HG03571 (cell line): Measurements from ENCODE around the gene LPP.

Source experiments
- ATAC-seq: cut with Tn5 transposase; IDR thresholded peaks from one replicate; pipeline ENCODE4 v1.9.1; 2021; ENCODE audit not compliant: unreplicated experiment

Gene LPP

DNA sequence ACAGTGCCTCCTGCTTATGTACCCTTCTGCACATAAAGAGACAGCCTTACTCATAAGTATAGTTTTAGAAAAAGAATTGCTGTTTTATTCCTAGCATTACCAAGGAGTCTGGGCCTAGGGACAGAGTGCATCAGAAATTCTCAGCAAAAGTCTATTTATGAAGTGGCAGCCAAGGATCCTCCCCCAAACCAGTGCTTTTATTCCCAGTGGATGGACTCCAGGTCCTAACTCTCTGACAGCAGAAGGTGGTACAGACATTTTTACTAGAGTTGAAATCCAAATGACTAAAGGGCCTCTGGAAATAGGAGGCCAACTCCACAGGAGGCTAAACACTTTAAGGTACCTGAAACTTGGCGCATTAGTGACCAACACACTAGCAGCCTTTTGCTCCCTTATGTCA, 610.7 kb downstream of the LPP start:
- no peak for ATAC-seq

DNA sequence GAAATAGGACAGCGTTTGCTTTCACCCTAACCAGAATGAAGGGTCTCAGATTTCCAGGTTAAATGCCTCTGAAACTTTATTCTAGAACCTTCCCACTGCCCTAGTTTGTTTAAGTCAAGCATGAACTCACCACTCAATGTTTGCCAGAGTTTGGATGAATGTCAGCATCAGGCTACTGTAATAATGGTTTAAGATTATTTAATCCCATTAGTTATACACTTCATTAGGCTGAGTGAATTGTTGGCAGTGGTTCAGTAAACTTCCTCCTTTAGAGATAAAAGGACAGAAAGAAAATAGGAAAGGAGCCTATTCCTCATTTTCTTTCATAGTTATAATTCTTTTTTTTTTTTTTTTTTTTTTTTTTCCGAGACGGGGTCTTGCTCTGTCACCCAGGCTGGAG, 615.9 kb downstream of the LPP start:
- ATAC-seq, result no peak

DNA sequence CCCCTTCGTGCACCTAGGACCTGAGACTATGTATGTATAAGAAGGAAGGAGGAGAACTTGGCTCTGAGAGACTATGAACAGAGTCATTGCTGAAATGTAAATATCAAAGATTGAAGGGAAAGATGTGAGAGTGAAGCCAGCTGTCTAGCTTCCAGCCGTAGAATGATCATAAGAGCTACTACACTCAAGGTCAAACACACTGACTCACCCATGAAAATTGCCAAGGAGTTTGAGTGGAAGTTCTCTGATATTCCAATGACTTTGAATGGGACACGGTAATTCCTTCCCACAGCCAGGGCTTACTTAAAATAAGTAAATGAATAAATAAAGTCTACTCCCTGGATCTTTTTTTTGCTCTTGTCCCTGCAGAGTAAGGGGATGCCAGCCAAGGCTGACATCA, 618.9 kb downstream of the LPP start:
- ATAC-seq, result no peak

DNA sequence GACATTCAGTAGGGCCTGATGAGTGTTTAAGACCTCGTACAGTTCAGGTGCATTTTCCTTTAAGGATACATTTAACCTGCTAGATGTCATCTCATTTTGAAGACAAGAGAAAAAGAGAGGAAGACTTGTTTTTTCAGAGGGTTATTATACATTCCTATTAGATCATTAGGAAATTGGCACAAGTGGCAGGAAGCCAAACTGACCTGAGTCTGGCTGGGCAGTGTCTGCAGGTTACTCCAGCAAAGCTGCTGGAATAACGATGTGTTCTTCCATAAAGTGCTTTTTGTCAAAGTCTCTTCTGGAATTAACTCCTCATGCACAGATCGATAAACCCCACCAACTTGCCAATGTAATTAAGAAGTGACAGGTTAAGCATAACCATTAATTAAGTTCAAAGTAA, 621.5 kb downstream of the LPP start:
- ATAC-seq, result no peak

DNA sequence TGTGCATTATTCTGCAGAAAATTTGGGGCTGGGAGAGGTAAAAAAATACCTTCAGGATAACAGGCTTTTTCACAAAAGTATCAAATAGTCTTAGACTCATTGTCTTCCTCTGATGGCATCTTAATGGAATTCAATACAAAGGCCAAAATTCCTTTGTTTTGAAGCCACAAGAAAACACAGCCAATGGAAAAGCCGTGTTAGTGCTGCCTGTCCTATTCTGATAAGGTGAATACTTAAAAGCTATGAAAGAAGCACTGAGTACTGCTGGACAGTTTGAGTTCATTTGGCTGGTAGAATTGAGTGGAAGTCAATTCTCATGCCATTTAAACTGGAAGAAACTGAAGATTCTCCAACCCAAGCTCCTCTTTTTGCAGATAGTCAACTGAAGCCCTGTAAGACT, 622.5 kb downstream of the LPP start:
- no peak for ATAC-seq

DNA sequence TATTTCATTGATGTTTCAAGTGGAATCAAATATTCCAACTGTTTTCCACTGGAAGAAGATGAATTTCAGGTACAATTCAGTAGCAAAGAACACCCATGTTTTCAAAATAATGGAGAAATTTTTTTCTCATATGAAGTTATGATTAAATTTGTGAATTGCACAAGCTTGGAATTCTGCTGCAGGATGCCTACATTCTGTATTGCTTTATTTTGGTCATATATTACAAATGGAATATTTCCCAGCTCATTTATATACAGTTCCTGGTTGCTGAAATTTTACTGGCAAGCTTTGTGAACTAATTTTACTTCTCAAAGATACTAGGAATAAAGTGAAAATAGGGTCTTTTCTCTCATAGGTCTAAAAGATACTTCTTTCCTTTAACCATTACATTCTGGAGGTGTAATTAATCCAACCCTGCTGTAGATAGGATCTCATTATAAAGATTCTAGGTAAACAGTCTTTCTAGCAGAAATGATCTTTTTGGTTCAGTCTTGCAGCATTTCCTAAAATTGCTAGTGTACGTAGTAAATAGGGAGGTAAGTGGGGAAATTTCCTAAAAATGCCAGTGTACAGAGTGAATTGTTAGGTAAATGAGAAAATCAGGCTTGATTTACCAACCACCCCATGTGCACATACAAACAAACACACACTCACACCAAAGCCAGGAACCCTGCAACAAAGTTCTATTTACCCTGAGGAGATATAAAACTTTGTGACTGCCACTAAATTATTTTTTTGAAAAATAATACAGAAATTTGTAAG, 624.3 kb downstream of the LPP start:
- no peak for ATAC-seq

DNA sequence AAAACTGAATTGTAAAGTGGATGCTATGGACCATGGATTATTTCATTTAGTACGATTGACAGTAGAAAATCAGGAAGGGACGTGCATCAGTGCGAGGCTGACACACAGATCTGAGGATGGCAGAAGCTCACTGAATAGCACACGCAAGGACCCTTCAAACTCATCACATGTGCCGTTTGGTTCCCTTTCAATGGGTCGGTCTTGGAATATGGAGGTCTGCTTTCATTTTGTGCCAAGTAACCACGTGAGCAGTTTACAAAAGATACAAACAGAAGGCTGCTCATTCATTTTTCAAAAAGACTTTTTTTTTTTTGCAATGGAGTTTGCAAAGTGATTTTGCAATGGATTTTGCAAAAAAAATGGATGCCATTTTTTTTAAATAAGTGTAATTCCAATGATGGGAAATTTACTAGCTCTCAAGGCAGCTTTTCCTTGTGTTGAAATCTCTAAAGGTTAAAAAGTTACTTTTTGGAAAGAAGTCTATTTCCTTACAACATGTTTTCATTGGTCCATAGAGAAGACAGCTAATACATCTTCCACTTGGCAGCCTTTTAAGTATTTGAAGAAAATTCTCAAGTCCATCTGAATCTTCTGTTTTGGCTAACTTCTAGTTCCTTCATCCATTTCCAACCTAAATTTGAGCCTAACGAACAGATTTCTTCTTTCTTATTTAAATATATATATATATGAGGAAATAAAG, 625.5 kb downstream of the LPP start:
- ATAC-seq, result no peak

DNA sequence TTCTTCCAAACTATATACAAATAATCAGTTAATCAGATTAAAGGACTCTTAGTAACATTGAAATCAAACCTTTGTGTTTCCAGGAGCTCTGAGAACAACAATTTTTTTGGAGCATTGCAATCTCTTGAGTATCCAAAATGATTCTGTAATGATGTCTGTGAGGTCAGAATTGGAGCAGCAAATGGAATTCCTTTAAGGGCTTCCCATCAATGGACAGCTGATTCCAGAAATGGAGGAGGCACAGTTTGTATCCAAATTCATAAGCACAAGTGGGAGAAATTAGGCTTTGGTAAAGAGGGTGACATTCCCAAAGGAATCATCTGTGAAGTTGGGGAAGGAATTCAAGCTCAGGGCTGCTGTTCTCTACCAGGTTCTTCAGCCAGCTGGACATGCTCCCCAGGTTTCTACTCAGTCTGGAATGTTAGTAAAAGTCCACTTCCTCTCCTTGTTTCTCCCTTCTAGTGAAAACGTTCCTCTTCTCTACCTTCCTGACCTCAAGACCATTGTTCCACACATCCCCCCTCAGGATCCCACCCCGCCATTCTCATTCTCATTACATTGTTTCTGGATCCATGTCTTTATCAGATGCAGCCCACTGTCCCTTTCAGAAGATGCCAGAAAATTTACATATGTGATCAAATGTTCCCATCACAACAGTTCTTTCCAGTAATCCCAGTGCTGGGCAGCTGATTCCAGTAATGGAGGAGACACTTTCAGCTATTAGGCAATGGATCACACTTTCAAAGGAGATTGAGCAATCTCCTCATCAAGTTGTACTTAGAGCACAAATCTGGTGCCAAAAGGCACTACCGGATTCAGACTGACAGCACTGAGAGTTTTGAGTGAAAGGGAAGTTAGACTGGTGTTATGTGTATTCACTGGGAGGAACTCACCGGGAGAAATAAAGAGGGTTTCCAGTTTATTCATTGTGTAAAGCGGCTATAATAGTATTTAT, 626.5 kb downstream of the LPP start:
- no peak for ATAC-seq

DNA sequence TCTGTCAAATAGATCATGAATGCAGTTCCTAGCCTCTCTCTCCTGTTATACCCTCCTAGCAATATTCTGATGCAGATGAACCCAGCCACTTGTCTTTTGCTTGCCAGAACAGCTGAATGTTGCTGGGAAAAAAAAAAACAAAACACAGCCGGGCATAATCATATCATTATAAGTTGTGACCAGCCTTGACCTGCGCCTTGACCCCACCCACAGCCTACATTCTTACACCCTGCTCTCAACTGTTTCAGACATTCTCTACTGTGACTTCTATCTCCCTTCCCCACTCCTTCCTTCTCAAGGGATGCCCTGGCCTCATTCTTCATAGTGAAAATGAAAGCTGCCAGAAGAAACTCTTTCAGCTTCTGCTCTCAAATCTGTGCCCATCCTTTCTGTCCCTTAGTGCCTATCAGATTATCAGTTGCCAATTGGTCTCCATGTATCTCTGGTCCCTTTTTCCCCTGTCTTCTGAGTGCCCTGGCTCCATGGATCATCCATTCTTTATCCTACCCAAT, 628.7 kb downstream of the LPP start:
- no peak for ATAC-seq

DNA sequence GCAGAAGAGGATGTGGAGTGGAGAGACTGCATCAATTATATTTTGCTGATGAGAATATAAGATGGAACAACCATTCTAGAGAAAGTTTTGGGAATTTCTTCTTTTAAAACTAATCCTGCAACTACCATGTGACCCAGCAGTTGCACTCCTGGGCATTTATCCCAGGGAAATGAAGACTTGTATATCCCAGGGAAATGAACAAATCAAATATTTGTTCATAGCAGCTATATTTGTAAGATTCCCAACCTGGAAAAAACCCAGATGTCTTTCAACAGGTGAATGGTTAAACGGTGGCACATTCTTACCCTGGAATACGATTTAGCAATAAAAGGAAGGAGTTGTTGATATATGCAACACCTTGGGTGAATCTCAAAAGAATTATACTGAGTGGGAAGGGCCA, 632.5 kb downstream of the LPP start:
- no peak for ATAC-seq

DNA sequence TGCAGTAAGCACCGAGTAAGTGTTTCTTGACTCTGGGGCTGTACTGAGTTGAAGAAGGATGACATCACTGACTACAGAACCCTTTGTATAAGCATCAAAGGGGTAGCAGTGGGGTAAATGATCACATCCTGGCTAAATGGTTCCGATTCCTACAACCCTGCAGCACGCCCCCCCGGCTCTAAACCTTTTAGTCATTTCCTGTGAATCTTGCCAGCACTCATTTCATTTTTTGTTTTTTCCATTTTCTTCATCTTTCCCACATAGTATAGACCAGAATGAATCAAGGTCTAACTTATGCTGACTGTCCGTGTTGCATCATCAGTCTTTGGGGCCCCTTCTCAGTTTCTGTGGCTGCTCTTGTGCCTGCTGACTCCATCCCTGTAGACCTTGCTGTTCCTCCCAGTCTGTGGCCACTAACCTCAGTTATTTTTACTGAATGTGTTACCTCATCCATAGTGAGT, 634.7 kb downstream of the LPP start:
- ATAC-seq, result no peak

DNA sequence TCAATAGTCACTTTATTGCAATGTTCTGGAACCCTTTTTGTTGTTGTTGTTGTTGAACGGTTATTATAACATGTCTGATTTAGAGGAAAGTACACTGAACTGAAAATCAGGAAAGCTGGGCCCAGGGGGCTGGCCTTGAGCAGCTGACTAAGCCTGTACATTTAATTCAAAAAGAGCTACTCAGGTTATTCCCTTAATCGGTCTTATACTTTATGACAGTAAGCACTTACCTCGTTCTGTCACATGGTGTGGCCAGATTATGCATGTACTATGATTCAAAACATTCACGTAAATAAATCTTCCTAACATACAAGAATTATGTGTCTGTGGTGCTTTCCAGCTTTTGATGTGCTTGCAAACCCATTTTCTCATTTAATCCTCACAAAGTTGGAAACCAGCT, 635.3 kb downstream of the LPP start:
- no peak for ATAC-seq

DNA sequence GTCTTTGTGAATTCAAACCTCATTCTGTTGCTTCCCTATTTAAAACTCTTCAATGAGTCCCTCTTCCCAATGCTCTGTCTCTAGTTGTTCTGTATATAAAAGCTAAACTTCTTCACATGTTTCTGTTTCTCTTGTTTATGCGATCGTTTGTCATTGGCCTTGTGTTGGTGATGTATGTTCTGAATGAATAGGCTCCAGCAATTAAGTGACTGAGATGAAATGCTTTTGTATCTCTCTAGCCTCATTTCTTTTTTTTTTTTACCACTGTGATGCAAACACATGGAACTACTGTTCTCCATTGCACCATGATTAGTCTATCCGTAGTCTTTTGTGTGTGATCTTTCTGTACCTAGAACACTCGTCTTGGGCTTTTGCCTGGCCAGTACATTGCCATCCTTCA, 637.4 kb downstream of the LPP start:
- ATAC-seq, result no peak

DNA sequence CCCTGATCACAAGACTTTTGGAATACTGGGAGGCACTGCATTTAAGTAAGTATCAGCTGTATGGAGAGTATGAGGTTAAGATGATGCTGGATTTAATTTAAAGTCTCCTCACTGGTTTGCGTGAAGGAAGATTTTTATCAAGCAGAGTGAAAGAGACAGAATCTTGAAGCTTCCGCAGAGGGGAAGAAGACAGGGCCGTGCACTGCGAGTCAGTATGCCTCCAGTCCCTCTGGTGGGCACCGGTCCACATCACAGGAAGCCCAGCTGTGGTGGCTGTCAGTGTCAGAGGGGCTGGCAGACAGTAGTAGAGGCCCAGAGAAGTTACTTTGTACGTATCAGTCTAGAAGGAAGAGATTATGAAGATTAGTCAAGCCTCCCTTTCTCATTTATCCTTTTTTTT, 638.8 kb downstream of the LPP start:
- no peak for ATAC-seq

DNA sequence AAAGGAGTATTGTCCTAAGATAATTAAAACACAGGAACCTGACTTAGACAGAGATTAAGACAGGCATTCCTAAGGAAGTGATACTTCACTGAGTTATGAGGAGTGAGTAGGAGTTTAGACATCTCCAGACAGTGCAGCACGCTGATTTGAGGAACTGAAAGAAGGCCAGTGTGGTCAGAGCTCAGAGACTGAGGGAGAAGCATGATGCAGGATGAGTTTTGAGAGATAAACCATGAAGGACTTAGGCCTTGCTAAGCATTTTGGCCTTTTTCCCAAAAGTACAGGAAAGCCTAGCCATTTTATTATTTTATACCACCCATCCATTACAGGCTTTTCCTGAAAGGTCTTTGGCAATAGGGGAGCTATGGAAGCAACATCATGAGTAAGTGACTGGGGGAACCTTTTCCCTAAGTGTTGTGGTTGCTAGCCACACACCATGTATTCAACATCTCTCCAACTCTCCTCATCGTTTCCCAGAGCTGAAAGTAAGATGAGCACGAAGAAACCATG, 642.2 kb downstream of the LPP start:
- no peak for ATAC-seq

DNA sequence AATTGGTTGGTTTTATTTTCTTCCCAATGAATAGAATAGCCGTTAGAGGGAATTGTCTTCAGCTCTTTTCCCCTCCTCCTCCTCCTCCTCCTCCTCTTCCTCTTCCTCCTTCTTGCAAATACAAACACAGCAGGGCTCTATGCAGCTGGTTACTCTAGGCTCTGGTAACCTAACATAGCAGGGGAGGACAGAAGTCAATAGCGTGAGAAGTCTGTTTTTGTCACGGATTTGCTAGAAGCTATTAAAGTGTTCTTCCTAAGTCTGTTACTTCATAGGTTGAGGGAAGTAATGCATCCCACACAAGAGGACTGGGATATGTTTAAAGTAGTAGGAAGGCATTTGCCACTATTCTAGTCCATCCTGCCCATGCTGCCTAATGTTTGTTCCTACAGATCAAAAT, 643.1 kb downstream of the LPP start:
- no peak for ATAC-seq

DNA sequence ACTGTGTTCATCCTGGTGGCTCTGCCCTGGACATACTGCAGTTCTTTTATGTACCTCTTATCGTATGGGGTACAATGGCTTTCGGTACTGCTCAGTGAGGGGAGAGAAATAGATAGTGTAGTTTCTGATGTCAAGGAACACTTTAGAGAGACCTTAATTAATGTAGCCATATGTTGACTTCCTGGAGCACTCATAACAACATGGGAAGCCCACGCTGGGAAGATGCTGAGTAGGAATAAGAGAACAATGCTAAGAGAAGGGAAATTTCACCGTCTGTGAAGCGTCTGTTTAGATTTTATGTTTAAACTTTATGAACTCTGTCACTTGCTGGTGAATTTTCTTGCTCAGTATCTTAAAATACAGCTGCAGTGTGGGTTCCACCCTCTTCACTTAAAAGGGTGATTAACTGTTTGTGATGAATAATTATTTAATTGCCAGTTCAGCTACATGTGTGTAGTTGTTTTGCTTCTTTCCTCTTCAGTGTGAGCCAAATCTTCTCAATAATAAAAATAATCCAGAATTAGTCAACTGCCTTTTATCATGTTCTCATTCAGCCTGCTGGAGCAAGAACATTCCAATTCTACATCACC, 644.7 kb downstream of the LPP start:
- ATAC-seq, result no peak

DNA sequence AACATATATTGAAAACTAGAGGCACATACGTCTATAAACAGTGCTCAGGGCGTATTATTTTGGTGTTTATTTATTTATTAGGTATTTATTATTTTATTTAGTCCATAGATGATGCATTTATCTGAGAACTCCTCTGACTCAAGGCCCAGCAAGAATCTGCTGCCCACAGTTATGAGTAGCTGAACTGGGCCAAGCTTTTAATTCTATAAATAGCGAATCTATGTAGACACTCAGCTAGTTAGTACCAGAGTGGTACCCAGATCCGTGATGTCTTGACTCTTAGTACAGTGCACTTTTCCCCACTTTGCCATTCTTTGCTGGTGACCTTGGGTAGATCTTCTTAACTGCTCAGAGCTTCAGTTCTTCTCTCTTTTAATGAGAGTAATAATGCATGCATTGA, 647.4 kb downstream of the LPP start:
- ATAC-seq, result no peak

DNA sequence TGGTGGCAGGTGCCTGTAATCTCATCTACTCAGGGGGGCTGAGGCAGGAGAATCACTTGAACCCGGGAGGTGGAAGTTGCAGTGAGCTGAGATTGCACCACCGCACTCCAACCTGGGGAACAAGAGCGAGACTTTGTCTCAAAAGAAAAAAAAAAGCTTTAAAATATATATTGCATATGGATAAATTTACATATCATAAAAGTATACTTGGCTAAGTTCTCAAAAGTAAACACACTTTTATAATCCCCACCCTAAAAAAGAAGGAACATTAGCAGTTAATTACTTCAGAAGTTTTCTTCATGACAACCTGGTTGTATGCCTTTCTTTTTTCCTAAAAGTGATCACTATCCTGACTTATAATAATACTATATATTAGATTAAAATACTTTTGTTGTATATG, 648.7 kb downstream of the LPP start:
- no peak for ATAC-seq

DNA sequence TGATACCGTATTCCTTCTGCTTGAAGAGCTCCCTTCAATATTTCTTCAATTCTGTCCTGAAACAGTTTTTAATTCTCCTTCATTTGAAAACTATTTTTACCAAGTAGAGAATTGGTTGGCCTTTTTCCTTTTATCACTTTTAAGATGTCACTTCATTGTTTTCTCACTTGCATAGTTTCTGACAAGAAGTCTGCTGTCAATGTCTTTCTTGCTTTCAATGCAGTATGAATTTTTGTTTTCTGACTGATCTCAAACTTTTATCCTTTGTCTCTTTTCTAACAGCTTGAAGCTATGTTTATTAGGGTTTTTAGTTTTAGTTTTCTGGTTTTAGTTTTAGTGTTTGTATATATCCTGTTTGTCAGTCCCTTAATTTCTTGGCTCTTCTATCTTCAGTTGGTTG, 653.0 kb downstream of the LPP start:
- ATAC-seq, result no peak

DNA sequence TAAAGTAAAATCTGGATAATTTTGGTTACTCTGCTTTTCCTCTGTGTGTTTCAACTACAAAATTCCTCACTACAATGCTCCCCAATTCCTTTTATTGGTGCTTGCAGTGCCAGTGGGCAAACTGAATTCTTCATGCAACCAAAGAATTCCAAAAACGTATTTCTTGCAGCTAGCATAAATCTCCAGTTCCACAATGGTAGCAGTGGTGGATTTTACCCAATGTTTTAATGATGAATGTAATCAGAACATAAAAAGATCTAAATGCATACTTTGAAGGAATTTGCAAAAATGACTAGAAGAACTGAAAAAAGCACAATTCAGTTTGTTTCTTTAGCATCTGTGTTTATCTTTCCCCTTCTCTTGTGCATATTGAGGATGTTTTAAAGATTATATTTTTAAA, 658.2 kb downstream of the LPP start:
- ATAC-seq, result no peak
